Stimulated activated CD4-positive, alpha-beta T cell treated with anti-CD3 and anti-CD28 coated beads, Interleukin-1b, Interleukin-23, amount 100 ng/mL, for 1 hour (primary cell): ENCODE results near the gene LRRC4C.
"Not testable (repeated sequence)": the region's sequence is repeated elsewhere in the genome, so short reads cannot be mapped to it uniquely, and the experiment has no call there.

Experiments
- DNase-seq, 2 donors: peaks; one replicate each; pipeline ENCODE4 v3.0.0-alpha.2; 2020; ENCODE audit warnings: low read depth in 2 of 2

The LRRC4C gene

GRCh38 chr11:40175980-40176379 lies 1283.5 kb downstream of the LRRC4C start:
- no peak for DNase-seq

GRCh38 chr11:40170078-40170477 lies 1289.4 kb downstream of the LRRC4C start:
- no peak for DNase-seq

GRCh38 chr11:40168414-40168813 lies 1291.0 kb downstream of the LRRC4C start:
- no peak for DNase-seq

- DNase-seq, result not testable (repeated sequence)
Measured at GRCh38 chr11:40167805-40168204, 1291.6 kb downstream of the LRRC4C start.

- no peak for DNase-seq
Measured at GRCh38 chr11:40166892-40167291, 1292.6 kb downstream of the LRRC4C start.

- no peak for DNase-seq
Measured at GRCh38 chr11:40162901-40163883, 1296.3 kb downstream of the LRRC4C start.

- DNase-seq, result no peak
Measured at GRCh38 chr11:40161854-40162410, 1297.5 kb downstream of the LRRC4C start.

GRCh38 chr11:40160418-40160817 lies 1299.0 kb downstream of the LRRC4C start:
- DNase-seq, result no peak

GRCh38 chr11:40149721-40150120 lies 1309.7 kb downstream of the LRRC4C start:
- DNase-seq, result no peak

- DNase-seq, result no peak
Measured at GRCh38 chr11:40140560-40140959, 1318.9 kb downstream of the LRRC4C start.

- DNase-seq, result no peak
Measured at GRCh38 chr11:40139536-40139935, 1319.9 kb downstream of the LRRC4C start.

- DNase-seq, result no peak
Measured at GRCh38 chr11:40139066-40139465, 1320.4 kb downstream of the LRRC4C start.

- no peak for DNase-seq
Measured at GRCh38 chr11:40134820-40135570, 1324.5 kb downstream of the LRRC4C start.

- DNase-seq, result no peak
Measured at GRCh38 chr11:40133498-40133897, 1326.0 kb downstream of the LRRC4C start.

GRCh38 chr11:40132912-40133311 lies 1326.5 kb downstream of the LRRC4C start:
- DNase-seq, result no peak

- no peak for DNase-seq
Measured at GRCh38 chr11:40130427-40130826, 1329.0 kb downstream of the LRRC4C start.

GRCh38 chr11:40129266-40129665 lies 1330.2 kb downstream of the LRRC4C start:
- no peak for DNase-seq

- DNase-seq, result no peak
Measured at GRCh38 chr11:40125054-40125453, 1334.4 kb downstream of the LRRC4C start.

GRCh38 chr11:40119661-40120060 lies 1339.8 kb downstream of the LRRC4C start:
- no peak for DNase-seq

- no peak for DNase-seq
Measured at GRCh38 chr11:40118780-40119179, 1340.7 kb downstream of the LRRC4C start.

- no peak for DNase-seq
Measured at GRCh38 chr11:40118026-40118425, 1341.4 kb downstream of the LRRC4C start.

- DNase-seq, result no peak
Measured at GRCh38 chr11:40104941-40105550, 1354.4 kb downstream of the LRRC4C start.
